PFSK-1 (cell line): ENCODE data around the gene PC.

Experiments used
- FOXP2 ChIP-seq: optimal IDR thresholded peaks from 2 replicates; pipeline ENCODE3; 2011; ENCODE audit warnings: borderline replicate concordance, control low read depth, inconsistent platforms; ENCODE audit not compliant: insufficient read depth; ENCODE audit errors: extremely low read length, extremely low read depth
- POLR2AphosphoS5 ChIP-seq: IDR thresholded peaks from 2 replicates; pipeline ENCODE4 v1.6.1; 2012; ENCODE audit warnings: low read depth, mild to moderate bottlenecking, control low read depth, low read length, moderate library complexity
- SIN3A ChIP-seq: IDR thresholded peaks from 2 replicates; pipeline ENCODE4 v1.6.1; 2012; ENCODE audit warnings: mild to moderate bottlenecking, low read length, moderate library complexity, borderline replicate concordance; ENCODE audit not compliant: insufficient read depth
- TAF1 ChIP-seq: IDR thresholded peaks from 2 replicates; pipeline ENCODE4 v1.6.1; 2012; ENCODE audit warnings: low read length, control low read depth, borderline replicate concordance; ENCODE audit not compliant: insufficient read depth
- TF ChIP-seq, protein P1 (sequence below), 2 experiments: IDR thresholded peaks; 2 replicates each; pipeline versions ENCODE4 v1.6.1 to v1.8.0; 2011 to 2012; ENCODE audit warnings: low read depth in 2 of 2, low read length in 2 of 2, control low read depth in 1 of 2, inconsistent platforms in 1 of 2, mild to moderate bottlenecking in 1 of 2, moderate library complexity in 1 of 2; ENCODE audit not compliant: insufficient read depth in 1 of 2

Gene PC

DNA sequence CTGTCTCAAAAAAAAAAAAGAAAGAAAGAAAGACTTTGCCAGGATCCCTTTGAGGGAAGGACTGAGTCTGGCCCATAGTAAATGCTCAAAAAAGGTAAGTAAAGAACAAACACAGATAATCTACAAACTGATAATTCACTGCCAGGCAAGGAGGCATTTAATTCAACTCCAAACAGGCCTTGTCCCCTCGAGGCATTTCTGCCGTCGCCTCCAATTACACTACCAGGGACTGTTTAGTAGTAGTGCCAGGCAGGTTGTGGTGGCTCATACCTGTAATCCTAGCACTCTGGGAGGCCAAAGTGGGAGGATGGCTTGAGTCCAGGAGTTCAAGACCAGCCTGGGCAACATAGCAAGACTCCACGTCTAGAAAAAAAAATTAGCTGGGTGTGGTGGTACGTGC is 43.7 kb downstream of the PC start:
- TF ChIP-seq, protein P1, sequence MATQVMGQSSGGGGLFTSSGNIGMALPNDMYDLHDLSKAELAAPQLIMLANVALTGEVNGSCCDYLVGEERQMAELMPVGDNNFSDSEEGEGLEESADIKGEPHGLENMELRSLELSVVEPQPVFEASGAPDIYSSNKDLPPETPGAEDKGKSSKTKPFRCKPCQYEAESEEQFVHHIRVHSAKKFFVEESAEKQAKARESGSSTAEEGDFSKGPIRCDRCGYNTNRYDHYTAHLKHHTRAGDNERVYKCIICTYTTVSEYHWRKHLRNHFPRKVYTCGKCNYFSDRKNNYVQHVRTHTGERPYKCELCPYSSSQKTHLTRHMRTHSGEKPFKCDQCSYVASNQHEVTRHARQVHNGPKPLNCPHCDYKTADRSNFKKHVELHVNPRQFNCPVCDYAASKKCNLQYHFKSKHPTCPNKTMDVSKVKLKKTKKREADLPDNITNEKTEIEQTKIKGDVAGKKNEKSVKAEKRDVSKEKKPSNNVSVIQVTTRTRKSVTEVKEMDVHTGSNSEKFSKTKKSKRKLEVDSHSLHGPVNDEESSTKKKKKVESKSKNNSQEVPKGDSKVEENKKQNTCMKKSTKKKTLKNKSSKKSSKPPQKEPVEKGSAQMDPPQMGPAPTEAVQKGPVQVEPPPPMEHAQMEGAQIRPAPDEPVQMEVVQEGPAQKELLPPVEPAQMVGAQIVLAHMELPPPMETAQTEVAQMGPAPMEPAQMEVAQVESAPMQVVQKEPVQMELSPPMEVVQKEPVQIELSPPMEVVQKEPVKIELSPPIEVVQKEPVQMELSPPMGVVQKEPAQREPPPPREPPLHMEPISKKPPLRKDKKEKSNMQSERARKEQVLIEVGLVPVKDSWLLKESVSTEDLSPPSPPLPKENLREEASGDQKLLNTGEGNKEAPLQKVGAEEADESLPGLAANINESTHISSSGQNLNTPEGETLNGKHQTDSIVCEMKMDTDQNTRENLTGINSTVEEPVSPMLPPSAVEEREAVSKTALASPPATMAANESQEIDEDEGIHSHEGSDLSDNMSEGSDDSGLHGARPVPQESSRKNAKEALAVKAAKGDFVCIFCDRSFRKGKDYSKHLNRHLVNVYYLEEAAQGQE (IDR thresholded peaks at IDR 0.05; ENCODE audit: insufficient read depth in 1 of 2, low read depth in 2 of 2, low read length in 2 of 2) = no peak
- TF ChIP-seq FOXP2 = no peak
- TF ChIP-seq SIN3A = no peak
- TF ChIP-seq TAF1 = no peak

DNA sequence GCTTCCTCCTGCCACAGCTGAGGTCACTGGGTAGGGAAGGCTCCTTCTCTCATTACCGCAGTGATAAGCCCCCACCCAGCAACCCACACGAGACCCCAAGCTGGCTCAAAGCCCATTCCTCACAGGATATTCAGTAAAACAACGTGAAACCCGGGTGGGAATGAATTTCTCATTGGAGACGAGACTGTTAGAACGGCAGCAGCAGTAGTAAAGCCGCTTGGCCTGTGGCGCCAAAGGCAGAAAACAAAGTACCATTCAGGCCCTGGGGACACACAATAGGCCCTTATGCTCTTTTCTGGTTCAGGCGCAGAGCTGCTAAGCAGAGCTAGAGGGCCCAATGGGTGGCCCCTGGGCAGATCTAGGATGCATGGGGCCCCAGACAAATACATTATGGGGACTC is 45.3 kb downstream of the PC start:
- TF ChIP-seq POLR2AphosphoS5 (no peak), FOXP2 (no peak), TAF1 (no peak), SIN3A (no peak)
- TF ChIP-seq, protein P1 (IDR thresholded peaks at IDR 0.05; ENCODE audit: insufficient read depth in 1 of 2, low read depth in 2 of 2, low read length in 2 of 2) = no peak

DNA sequence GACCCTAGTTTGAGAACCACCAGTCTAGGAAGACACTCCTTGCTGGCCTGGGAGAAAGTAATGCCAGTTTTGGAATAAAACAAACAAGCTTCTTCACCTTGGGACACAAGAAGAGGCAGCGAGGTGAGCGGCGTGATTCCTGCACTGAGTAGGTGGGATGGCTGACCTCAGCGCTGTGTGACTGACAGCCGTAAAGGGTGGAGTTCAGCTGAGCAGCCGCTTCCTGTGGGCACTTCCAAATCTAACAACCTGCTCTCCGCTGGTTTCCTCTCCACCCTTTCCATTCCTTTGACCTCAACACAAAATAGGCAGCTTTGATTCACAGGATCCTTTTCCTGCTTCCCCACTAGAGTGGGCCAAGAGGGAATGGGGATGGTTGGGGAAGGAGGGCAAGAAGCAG is 45.8 kb downstream of the PC start:
- no peak for TF ChIP-seq POLR2AphosphoS5

DNA sequence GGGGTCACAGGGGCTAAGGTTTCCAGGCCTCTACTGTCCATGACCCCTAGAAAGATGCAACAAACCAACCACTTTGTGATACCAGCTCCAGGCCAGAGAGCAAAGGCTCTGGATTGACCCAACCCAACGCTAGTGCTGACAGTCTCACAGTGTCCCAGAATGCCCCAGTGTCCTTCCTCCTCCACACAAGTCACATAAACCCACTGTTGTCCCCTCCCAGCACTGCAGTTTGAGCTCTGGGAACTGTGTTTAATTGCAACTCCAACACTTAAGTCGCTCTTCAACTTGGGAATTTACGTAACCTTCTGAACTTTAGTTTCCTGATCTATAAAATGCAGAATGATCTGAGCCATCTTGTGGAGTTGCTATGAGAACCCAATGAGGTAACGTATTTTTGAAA is 47.5 kb downstream of the PC start:
- no peak for TF ChIP-seq TAF1
- no peak for TF ChIP-seq FOXP2
- TF ChIP-seq, protein P1 (IDR thresholded peaks at IDR 0.05; ENCODE audit: insufficient read depth in 1 of 2, low read depth in 2 of 2, low read length in 2 of 2) = no peak
- no peak for TF ChIP-seq SIN3A
- no peak for TF ChIP-seq POLR2AphosphoS5

DNA sequence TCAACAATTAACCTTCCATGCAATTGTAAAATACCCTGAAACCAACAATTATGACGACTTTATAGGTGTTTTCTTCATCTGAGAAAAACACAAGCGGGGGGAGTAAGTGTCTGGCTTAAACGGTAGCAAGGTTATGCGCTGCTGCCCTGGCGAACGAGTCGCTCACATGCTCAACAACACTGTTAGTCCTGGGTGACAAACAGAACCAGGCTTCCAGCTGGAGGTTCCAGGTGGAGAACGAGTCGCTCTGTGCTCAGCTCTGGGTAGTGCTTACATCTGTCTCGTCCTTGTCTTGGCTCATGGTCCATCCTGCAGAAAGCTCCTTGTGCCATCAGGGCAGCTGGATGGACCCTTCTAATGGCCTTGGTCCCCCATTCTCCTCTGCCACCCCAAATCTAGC is 48.2 kb downstream of the PC start:
- TF ChIP-seq FOXP2 (no peak), POLR2AphosphoS5 (no peak), TAF1 (no peak), SIN3A (no peak)
- TF ChIP-seq, protein P1 (IDR thresholded peaks at IDR 0.05; ENCODE audit: insufficient read depth in 1 of 2, low read depth in 2 of 2, low read length in 2 of 2) = no peak
